GM12878 (cell line): ENCODE measurements around the gene KBTBD4. TPM values are rescaled to one million over a fixed set of nuclear protein-coding genes. Genes with fewer than 3 reads are reported as not detected.

ENCODE experiments used
- ATF2 ChIP-seq: IDR thresholded peaks from 2 replicates; pipeline ENCODE4 v1.6.1; 2012; ENCODE audit warnings: low read length, inconsistent platforms
- CBX3 ChIP-seq: fragments of 200-600 bp; sonication (generic); IDR thresholded peaks from 2 replicates; pipeline ENCODE4 v1.6.1; 2016; ENCODE audit warnings: low read depth, borderline replicate concordance
- CBX5 ChIP-seq: sonication (generic); IDR thresholded peaks from 2 replicates; pipeline ENCODE4 v1.6.1; 2016; ENCODE audit warnings: low read depth, moderate library complexity, mild to moderate bottlenecking, inconsistent platforms
- CHD4 ChIP-seq: fragments of 200-600 bp; sonication (generic); IDR thresholded peaks from 2 replicates; pipeline ENCODE4 v1.6.1; 2016; ENCODE audit warnings: mild to moderate bottlenecking
- ELK1 ChIP-seq: IDR thresholded peaks from 2 replicates; pipeline ENCODE4 v1.6.1; 2012; ENCODE audit warnings: low read depth, low read length, improper control_type of control experiment
- KDM1A ChIP-seq: fragments of 200-600 bp; sonication (generic); IDR thresholded peaks from 2 replicates; pipeline ENCODE4 v1.6.1; 2016; ENCODE audit warnings: borderline replicate concordance
- RAD21 ChIP-seq: IDR thresholded peaks from 2 replicates; pipeline ENCODE4 v1.6.1; 2011; ENCODE audit warnings: mild to moderate bottlenecking, low read depth, low read length, moderate library complexity; ENCODE audit not compliant: insufficient read depth
- RELA ChIP-seq: fragments of 450-650 bp; IDR thresholded peaks from 2 replicates; pipeline ENCODE4 v1.8.0; 2014; ENCODE audit warnings: borderline replicate concordance; ENCODE audit not compliant: partially characterized antibody
- ZNF24 ChIP-seq: fragments of 450-650 bp; IDR thresholded peaks from 2 replicates; pipeline ENCODE4 v1.6.1; 2017; ENCODE audit warnings: antibody characterized with exemption, mild to moderate bottlenecking
- ZNF687 ChIP-seq: fragments of 450-650 bp; IDR thresholded peaks from 2 replicates; pipeline ENCODE4 v1.6.1; 2017; ENCODE audit warnings: mild to moderate bottlenecking, moderate library complexity
- polyA plus RNA-seq, 11 experiments: library from polyadenylated mRNA; depleted of rRNA in 4 of 11; unstranded in 6 of 11; stranded (reverse) in 5 of 11; fragments of >200 nt; fragmentation: Nextera tagmentation in 4 of 11; fragmentation: Illumina TruSeq in 1 of 11; extraction: Ambion mirVana in 4 of 11; extraction: Trizol in 1 of 11; gene quantifications; 1 replicate in 1 of 11; 2 replicates in 10 of 11; pipeline versions ENCODE4 v1.2.1 to v1.2.3, GENCODE V29; 2011 to 2016; ENCODE audit warnings: inconsistent platforms in 2 of 11, missing spikeins in 2 of 11, low read depth in 1 of 11
- total RNA-seq, 4 experiments: library from RNA; depleted of rRNA in 3 of 4; stranded (reverse); fragments of >200 nt in 3 of 4; fragmentation: Illumina TruSeq in 1 of 4; extraction: Trizol in 1 of 4; gene quantifications; 2 replicates each; pipeline versions ENCODE4 v1.2.1 to v1.2.3, GENCODE V29; 2013 to 2021

KBTBD4 gene
- total and polyA plus RNA-seq, 10 of the 15 experiments (the other 5 are each of a cell fraction or from before 2014, with no cell fraction given) = 18.4 to 46.4 (median 25.7) TPM

- TF ChIP-seq CBX5 (peak; percentile 90; the same call in 1 of the 2 replicates), ZNF687 (peak; percentile 47; the same call in 1 of the 2 replicates), ZNF24 (no peak), RELA (peak; percentile 90), ATF2 (no peak; the same call in 1 of the 2 replicates), CBX3 (no peak), RAD21 (peak; percentile 19; the same call in 1 of the 2 replicates), CHD4 (no peak), KDM1A (no peak), ELK1 (peak; percentile 98)
These were observed at the start of gene KBTBD4, which contains the start of gene NDUFS3 (continued) for GRCh38 chr11:47578524-47579494.
